HG03378 (cell line): ENCODE results near the gene XAGE1A.
"Not testable (repeated sequence)": the region's sequence is repeated elsewhere in the genome, so short reads cannot be mapped to it uniquely, and the experiment has no call there.

Experiments
- ATAC-seq: cut with Tn5 transposase; IDR thresholded peaks from one replicate; pipeline ENCODE4 v1.9.1; 2021; ENCODE audit warnings: mild to moderate bottlenecking, moderate library complexity; ENCODE audit not compliant: unreplicated experiment

XAGE1A gene, protein sequence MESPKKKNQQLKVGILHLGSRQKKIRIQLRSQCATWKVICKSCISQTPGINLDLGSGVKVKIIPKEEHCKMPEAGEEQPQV

DNA sequence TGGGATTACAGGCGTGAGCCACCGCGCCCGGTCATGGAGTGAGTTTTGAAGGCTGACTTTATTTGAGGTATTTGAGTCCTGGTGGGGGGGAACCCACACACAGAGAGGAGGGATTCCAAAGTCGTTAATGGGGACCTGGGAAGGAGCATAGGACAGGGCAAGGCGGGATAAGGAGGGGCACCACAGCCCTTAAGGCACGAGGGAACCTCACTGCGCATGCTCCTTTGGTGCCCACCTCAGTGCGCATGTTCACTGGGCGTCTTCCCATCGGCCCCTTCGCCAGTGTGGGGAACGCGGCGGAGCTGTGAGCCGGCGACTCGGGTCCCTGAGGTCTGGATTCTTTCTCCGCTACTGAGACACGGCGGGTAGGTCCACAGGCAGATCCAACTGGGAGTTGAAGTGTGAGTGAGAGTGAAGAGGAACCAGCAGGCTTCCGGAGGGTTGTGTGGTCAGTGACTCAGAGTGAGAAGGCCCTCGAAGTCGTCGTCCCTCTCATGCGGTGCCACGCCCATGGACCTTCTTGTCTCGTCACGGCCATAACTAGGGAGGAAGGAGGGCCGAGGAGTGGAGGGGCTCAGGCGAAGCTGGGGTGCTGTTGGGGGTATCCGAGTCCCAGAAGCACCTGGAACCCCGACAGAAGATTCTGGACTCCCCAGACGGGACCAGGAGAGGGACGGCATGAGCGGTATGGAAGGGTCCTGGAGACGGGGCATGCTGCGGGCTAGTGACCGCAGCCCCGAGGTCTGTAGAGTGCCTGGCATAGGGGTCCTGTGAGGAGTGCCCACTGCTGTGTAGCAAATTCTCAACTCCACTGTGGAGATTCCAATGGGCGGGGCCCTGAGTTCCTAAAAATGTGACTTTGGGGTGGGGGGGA is at the start of gene XAGE1A:
XAGE1A (plus strand) TSS at position 264 of the 874 bp plus-strand sequence. CDS start 1,554 bp downstream, outside the sequence.
- ATAC-seq = not testable (repeated sequence)

DNA sequence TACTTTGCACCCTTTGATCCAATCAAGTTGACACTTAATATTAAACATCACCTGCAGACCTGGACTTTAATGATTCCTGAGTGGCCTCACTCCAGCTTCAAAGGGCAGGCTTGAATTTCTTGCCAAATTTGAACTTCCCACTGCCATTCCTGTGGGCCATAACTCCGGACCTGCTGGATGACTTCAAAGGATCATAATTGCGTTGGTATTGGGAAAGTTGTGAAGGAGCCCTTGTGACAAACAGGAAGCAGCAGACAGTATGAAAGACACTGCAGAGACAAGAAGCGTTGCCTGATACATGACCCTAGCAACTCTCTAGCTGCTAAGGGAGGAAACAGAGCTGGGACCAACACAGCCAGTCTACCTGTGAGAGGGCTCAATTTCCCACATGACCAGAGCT is 43.6 kb upstream of the XAGE1A start:
- not testable (repeated sequence) for ATAC-seq

DNA sequence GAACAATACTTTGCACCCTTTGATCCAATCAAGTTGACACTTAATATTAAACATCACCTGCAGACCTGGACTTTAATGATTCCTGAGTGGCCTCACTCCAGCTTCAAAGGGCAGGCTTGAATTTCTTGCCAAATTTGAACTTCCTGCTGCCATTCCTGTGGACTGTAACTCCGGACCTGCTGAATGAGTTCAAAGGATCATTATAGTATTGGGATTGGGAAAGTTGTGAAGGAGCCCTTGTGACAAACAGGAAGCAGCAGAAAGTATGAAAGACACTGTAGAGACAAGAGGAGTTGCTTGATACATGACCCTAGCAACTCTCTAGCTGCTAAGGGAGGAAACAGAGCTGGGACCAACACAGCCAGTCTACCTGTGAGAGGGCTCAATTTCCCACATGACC is 24.3 kb upstream of the XAGE1A start:
- not testable (repeated sequence) for ATAC-seq

DNA sequence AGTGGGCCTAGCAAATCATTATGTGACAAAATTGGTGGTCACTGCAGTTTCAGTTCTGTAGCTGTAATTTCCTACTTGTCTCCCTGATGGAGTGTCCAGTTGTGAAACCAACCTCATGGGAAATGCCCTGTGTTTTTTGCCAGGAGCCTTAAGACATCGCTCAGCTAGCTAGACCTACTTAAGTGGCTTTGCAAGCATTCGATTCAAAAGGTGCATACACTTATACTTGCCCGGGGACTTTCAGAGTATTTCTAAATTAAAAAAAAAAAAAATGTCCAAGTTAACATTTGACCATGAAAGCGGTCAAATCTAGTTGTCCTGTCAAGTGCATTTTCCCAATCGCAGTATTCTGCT is 788 bp downstream of the XAGE1A start:
- not testable (repeated sequence) for ATAC-seq

DNA sequence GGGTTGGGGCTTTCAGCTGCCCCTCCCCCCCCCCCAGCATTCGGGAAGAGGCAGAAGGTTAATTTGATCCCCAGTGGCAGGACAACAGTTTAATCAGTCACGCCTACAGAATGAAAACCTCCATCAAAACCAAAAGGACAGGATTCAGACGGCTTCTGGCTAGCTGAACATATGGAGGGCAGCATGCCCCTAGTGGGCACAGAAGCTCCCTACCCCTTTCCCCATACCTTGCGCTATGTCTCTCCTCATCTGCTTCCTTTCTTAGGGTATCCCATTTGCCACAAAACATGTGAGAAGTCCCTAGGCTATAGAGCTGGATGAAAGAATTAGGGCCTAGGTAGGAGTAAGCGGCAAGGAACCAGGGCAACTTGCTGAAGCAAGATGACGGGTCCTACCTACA is 5.8 kb downstream of the XAGE1A start:
- not testable (repeated sequence) for ATAC-seq

DNA sequence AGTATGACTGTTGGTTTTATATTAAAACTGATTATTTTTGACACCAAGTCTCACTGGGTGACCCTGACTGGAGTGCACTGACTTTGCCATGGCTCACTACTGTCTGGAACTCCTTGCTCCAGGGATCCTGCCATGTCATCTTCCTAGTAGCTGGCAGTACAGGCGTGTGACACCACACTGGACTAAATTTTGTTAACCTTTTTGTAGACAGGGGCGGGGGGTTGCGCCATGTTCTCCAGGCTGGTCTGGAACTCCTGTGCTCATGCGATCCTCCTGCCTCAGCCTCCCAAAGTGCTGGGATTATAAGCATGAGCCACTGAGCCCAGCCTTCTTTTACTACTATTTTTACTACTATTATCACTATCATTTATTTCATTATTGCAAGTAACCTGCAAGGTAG is 8.9 kb downstream of the XAGE1A start:
- no peak for ATAC-seq

DNA sequence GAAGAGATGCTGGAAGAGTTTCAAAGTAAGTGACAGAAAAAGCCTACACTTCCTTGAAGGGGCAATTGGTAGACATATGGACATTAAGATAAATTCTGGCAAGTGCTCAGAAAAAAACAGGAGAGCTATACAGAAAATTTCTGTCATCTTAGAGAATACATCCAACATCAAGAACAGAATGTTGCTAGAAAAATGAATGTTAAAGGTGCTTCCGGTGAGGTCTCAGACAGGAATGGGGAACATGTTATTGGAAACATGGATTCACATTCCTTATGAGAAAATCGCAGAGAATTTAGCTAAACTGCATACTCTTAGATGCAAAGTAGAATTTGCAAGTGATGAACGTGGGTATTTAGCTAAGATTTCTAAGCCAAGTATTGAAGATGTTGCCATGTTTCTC is 11.7 kb downstream of the XAGE1A start:
- ATAC-seq = no peak

DNA sequence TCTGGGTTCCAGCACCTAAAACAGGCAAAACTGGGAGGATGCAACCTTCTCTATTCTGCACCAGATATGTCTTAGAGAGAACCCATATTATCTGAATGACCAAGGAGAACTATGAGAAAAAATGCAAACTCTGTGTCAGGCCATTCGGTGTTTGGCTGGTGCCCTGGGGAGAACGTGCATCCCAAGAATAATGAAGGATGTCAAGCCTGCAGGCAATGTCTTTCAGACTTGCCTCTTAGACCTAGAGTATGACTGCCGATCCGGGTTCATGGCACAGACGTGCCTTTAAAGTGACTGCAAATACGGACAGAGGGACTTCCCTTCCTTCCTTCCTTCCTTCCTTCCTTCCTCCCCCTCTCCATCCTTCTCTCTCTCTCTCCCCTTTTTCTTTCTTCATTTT is 14.3 kb downstream of the XAGE1A start:
- no peak for ATAC-seq

DNA sequence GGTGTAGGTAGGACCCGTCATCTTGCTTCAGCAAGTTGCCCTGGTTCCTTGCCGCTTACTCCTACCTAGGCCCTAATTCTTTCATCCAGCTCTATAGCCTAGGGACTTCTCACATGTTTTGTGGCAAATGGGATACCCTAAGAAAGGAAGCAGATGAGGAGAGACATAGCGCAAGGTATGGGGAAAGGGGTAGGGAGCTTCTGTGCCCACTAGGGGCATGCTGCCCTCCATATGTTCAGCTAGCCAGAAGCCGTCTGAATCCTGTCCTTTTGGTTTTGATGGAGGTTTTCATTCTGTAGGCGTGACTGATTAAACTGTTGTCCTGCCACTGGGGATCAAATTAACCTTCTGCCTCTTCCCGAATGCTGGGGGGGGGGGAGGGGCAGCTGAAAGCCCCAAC is 15.5 kb downstream of the XAGE1A start:
- not testable (repeated sequence) for ATAC-seq

DNA sequence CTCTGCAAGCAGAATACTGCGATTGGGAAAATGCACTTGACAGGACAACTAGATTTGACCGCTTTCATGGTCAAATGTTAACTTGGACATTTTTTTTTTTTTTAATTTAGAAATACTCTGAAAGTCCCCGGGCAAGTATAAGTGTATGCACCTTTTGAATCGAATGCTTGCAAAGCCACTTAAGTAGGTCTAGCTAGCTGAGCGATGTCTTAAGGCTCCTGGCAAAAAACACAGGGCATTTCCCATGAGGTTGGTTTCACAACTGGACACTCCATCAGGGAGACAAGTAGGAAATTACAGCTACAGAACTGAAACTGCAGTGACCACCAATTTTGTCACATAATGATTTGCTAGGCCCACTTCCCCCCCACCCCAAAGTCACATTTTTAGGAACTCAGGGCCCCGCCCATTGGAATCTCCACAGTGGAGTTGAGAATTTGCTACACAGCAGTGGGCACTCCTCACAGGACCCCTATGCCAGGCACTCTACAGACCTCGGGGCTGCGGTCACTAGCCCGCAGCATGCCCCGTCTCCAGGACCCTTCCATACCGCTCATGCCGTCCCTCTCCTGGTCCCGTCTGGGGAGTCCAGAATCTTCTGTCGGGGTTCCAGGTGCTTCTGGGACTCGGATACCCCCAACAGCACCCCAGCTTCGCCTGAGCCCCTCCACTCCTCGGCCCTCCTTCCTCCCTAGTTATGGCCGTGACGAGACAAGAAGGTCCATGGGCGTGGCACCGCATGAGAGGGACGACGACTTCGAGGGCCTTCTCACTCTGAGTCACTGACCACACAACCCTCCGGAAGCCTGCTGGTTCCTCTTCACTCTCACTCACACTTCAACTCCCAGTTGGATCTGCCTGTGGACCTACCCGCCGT is 20.7 kb downstream of the XAGE1A start:
- ATAC-seq = not testable (repeated sequence)

DNA sequence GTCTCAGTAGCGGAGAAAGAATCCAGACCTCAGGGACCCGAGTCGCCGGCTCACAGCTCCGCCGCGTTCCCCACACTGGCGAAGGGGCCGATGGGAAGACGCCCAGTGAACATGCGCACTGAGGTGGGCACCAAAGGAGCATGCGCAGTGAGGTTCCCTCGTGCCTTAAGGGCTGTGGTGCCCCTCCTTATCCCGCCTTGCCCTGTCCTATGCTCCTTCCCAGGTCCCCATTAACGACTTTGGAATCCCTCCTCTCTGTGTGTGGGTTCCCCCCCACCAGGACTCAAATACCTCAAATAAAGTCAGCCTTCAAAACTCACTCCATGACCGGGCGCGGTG is 21.3 kb downstream of the XAGE1A start, which contains the start of gene XAGE1B:
XAGE1B (minus strand) TSS at position 77 of the 339 bp plus-strand sequence. CDS start 1,536 bp downstream, outside the sequence.
- ATAC-seq = not testable (repeated sequence)

DNA sequence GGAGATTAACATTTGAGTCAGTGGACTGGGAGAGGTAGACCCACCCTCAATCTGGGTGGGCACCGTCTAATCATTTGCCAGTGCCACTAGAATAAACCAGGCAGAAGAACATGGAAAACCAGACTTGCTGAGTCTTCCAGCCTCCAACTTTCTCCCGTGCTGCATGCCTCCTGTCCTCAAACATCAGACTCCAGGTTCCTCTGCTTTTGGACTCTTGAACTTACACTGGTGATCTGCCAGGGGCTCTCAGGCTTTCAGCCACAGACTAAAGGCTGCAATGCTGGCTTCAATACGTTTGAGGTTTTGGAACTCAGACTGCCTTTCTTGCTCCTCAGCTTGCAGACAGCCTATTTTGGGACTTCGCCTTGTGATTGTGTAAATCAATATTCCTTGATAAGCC is 45.4 kb downstream of the XAGE1A start:
- ATAC-seq = not testable (repeated sequence)

DNA sequence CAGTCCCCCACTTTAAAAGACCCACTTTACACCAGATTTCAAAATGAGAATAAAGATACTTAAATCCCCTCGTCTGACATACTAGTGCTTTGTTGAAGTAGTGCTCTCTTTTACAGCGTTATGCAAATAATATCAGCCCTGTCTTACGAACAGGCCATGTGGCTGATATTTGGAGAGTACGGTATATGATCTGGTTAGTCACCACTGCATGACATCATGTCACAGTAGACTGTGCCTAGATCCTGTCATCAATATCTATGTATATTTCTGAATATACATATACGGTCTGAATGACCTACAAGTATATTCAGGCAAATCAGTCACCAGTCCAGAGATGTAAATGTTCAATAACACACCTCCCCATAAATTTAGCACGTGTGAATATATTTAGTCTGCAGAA is 46.7 kb downstream of the XAGE1A start:
- no peak for ATAC-seq

DNA sequence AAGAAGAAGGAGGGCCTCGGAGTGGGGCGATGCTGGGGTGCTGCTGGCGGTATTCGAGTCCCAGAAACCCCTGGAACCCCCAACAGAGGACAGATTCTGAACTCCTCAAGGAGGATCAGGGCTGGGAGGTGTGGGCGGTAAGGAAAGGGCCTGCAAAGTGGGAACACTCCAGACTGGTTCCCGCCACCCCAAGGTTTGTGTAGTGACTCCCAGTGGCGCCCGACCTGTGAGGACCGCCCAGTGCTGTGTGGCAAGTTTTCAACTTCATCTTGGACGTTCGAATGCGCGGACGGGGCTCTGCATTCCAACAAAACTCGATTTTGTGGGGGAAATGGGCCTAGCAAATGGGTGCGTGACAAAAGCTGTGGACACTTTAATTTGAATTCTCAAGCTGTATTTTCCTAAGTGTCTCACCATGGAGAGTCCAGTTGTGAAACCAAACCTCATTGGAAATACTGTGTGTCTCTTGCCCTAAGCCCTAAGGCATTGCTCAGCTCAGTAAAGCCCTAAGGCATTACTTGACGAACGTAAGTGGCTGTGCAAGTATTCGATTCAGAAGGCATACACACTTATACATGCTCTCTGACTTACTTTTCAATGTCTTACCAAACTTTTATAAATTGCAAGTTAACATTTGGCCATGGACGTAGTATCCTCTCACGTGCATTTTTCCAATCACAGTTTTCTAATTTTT is 48.7 kb downstream of the XAGE1A start:
- no peak for ATAC-seq

DNA sequence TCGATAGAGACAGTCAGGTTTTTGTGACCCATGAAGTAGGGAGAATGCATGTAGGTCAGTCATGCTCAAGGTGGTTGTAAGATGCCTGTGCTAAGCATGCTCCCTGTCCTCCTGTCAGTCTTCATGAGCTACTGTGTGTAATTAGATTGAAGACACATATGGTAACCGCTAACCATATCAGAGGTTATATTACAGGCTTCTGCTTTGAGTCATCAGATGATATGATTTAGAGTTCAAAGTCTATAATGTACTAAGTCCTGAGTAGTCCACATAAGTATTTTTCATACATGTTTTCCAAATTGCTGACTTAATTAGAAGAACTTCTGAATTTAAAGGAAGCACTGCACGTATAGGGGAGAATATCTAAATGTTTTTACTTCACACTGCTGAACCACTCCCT is 53.2 kb downstream of the XAGE1A start:
- not testable (repeated sequence) for ATAC-seq
